Loucy (cell line): ENCODE data around the gene TCF7.

Experiments used
- H2AFZ ChIP-seq: fragments of 200-600 bp; sonication (generic); 2 replicates; pipeline ENCODE4 v1.6.0; 2016; ENCODE audit warnings: antibody characterized with exemption, mild to moderate bottlenecking, low read length, moderate library complexity
- H3F3A ChIP-seq: fragments of 200-600 bp; 2 replicates; pipeline ENCODE4 v1.6.0; 2016; ENCODE audit warnings: antibody characterized with exemption, low read depth, mild to moderate bottlenecking
- H3K27me3 ChIP-seq: fragments of 200-600 bp; sonication (generic); 2 replicates; pipeline ENCODE4 v1.6.1; 2014; ENCODE audit warnings: low read length, mild to moderate bottlenecking; ENCODE audit not compliant: insufficient read depth, poor library complexity, severe bottlenecking
- H3K36me3 ChIP-seq: fragments of 200-600 bp; sonication (generic); 2 replicates; pipeline ENCODE4 v1.6.1; 2016; ENCODE audit warnings: low read length; ENCODE audit not compliant: insufficient read depth
- H3K4me1 ChIP-seq: fragments of 200-600 bp; sonication (generic); 2 replicates; pipeline ENCODE4 v1.5.1; 2014; ENCODE audit warnings: low read length, mild to moderate bottlenecking; ENCODE audit not compliant: insufficient read depth, poor library complexity, severe bottlenecking
- H3K4me2 ChIP-seq: fragments of 200-600 bp; sonication (generic); 2 replicates; pipeline ENCODE4 v1.6.0; 2014; ENCODE audit warnings: antibody characterized with exemption, low read length, low read depth, mild to moderate bottlenecking; ENCODE audit not compliant: poor library complexity, severe bottlenecking
- H3K4me3 ChIP-seq: fragments of 200-600 bp; sonication (generic); 2 replicates; pipeline ENCODE4 v1.5.1; 2014; ENCODE audit warnings: low read length, mild to moderate bottlenecking, mixed read lengths; ENCODE audit not compliant: poor library complexity, severe bottlenecking
- H3K79me2 ChIP-seq: fragments of 200-600 bp; sonication (generic); 2 replicates; pipeline ENCODE4 v1.6.1; 2014; ENCODE audit warnings: low read length; ENCODE audit not compliant: insufficient read depth
- H3K9ac ChIP-seq: fragments of 200-600 bp; sonication (generic); 2 replicates; pipeline ENCODE4 v1.6.0; 2014; ENCODE audit warnings: mild to moderate bottlenecking, low read depth, low read length, moderate library complexity; ENCODE audit not compliant: poor library complexity, severe bottlenecking
- H3K9me2 ChIP-seq: fragments of 200-600 bp; sonication (generic); replicated peaks from 2 replicates; pipeline ENCODE4 v1.6.1; 2016; ENCODE audit warnings: low read depth, low read length, mixed read lengths
- H3K9me3 ChIP-seq: fragments of 200-600 bp; sonication (generic); 2 replicates; pipeline ENCODE4 v1.6.1; 2014; ENCODE audit warnings: mild to moderate bottlenecking, antibody characterized with exemption, low read length, low read depth; ENCODE audit not compliant: insufficient read depth
- H4K20me1 ChIP-seq: fragments of 200-600 bp; sonication (generic); 2 replicates; pipeline ENCODE4 v1.6.0; 2014; ENCODE audit warnings: antibody characterized with exemption, low read length, mild to moderate bottlenecking; ENCODE audit not compliant: insufficient read depth, poor library complexity, severe bottlenecking
- CTCF ChIP-seq: fragments of 200-600 bp; sonication (generic); conservative IDR thresholded peaks from 2 replicates; pipeline ENCODE4 v1.5.1; 2014; ENCODE audit warnings: mild to moderate bottlenecking, antibody characterized with exemption, low read length
- EZH2phosphoT487 ChIP-seq: fragments of 200-600 bp; IDR thresholded peaks from 2 replicates; pipeline ENCODE4 v1.6.1; 2018; ENCODE audit warnings: antibody characterized with exemption, mild to moderate bottlenecking, moderate library complexity, borderline replicate concordance

Gene TCF7

GRCh38 chr5:134099939-134100282 lies 14.6 kb upstream of the TCF7 start:
- no peak overlapping the region for H3K4me2 ChIP-seq
- no peaks in the 10 kb centered on the region for H3K27me3 ChIP-seq
- no peaks in the 10 kb centered on the region for H3K9me3 ChIP-seq
- H3K9me2 ChIP-seq = no peaks in the 10 kb centered on the region
- no peaks in the 10 kb centered on the region for H3F3A ChIP-seq
- no peaks in the 10 kb centered on the region for H3K79me2 ChIP-seq
- H3K4me3 ChIP-seq = no peak overlapping the region
- no peaks in the 10 kb centered on the region for H4K20me1 ChIP-seq
- no peaks in the 10 kb centered on the region for H3K36me3 ChIP-seq
- H3K9ac ChIP-seq = no peak overlapping the region
- H3K4me1 ChIP-seq = no peaks in the 10 kb centered on the region
- no peak for TF ChIP-seq CTCF
- TF ChIP-seq EZH2phosphoT487 = no peak
- no peak overlapping the region for H2AFZ ChIP-seq

- no peak overlapping the region for H3K4me2 ChIP-seq
- no peaks in the 10 kb centered on the region for H3K36me3 ChIP-seq
- H2AFZ ChIP-seq = no peak overlapping the region
- no peaks in the 10 kb centered on the region for H3K79me2 ChIP-seq
- no peaks in the 10 kb centered on the region for H3K4me1 ChIP-seq
- no peaks in the 10 kb centered on the region for H3K27me3 ChIP-seq
- H3K4me3 ChIP-seq = no peak overlapping the region
- no peaks in the 10 kb centered on the region for H3K9me2 ChIP-seq
- H3K9ac ChIP-seq = no peak overlapping the region
- no peaks in the 10 kb centered on the region for H3F3A ChIP-seq
- TF ChIP-seq EZH2phosphoT487 (no peak), CTCF (no peak)
- no peaks in the 10 kb centered on the region for H3K9me3 ChIP-seq
- H4K20me1 ChIP-seq = no peaks in the 10 kb centered on the region
Measured at GRCh38 chr5:134100283-134101091, 14.0 kb upstream of the TCF7 start.

GRCh38 chr5:134101686-134102439 lies 12.6 kb upstream of the TCF7 start:
- TF ChIP-seq EZH2phosphoT487 = no peak
- no peak for TF ChIP-seq CTCF
- Histone ChIP-seq H3K4me3 (no peak overlapping the region), H3K4me2 (no peak overlapping the region), H3K9ac (no peak overlapping the region), H3K9me2 (no peaks in the 10 kb centered on the region), H3K79me2 (no peaks in the 10 kb centered on the region), H2AFZ (no peak overlapping the region), H3K9me3 (no peaks in the 10 kb centered on the region), H3K36me3 (no peaks in the 10 kb centered on the region), H3F3A (no peaks in the 10 kb centered on the region), H4K20me1 (no peaks in the 10 kb centered on the region), H3K27me3 (no peaks in the 10 kb centered on the region), H3K4me1 (no peaks in the 10 kb centered on the region)
